Fibroblast of upper back skin (primary cell): ENCODE results near the gene SPECC1.
A peak's percentile ranks its signal among the peaks of the same experiment; 100 is the strongest.
"Not testable (repeated sequence)": the region's sequence is repeated elsewhere in the genome, so short reads cannot be mapped to it uniquely, and the experiment has no call there.

Source experiments
- DNase-seq: peaks from one replicate; pipeline ENCODE4 v3.0.0-alpha.2; 2013

Gene SPECC1

GRCh38 chr17:20097330-20097729, 88.2 kb downstream of the SPECC1 start:
- no peak for DNase-seq

DNA sequence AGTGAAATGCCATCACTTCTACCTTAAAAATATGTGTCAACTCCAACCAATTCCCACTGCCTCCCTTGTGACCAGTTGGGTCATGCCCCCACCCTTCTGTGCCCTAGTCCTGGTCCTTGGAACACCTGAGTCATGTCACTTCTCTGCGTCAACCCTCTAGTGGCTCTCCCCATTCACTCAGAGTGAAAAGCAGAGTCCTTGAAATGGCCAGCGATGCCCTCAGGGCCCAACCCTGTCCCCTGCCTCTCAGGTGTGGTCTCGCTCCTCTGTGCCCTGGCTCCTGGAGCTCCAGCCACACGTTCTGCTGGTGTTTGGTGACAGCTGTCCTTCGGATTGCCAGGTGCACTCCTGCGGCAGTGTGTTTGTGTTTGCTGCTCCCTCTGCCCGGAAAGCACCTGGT, 89.2 kb downstream of the SPECC1 start:
- DNase-seq, result no peak

DNA sequence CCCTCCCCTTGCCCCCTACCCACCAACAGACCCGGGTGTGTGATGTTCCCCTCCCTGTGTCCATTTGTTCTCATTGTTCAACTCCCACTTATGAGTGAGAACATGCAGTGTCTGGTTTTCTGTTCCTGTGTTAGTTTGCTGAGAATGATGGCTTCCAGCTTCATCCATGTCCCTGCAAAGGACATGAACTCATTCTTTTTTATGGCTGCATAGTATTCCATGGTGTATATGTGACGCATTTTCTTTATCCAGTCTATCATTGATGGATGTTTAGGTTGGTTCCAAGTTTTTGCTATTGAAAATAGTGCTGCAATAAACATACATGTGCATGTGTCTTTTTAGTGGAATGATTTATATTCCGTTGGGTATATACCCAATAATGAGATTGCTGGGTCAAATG, 91.6 kb downstream of the SPECC1 start:
- not testable (repeated sequence) for DNase-seq

DNA sequence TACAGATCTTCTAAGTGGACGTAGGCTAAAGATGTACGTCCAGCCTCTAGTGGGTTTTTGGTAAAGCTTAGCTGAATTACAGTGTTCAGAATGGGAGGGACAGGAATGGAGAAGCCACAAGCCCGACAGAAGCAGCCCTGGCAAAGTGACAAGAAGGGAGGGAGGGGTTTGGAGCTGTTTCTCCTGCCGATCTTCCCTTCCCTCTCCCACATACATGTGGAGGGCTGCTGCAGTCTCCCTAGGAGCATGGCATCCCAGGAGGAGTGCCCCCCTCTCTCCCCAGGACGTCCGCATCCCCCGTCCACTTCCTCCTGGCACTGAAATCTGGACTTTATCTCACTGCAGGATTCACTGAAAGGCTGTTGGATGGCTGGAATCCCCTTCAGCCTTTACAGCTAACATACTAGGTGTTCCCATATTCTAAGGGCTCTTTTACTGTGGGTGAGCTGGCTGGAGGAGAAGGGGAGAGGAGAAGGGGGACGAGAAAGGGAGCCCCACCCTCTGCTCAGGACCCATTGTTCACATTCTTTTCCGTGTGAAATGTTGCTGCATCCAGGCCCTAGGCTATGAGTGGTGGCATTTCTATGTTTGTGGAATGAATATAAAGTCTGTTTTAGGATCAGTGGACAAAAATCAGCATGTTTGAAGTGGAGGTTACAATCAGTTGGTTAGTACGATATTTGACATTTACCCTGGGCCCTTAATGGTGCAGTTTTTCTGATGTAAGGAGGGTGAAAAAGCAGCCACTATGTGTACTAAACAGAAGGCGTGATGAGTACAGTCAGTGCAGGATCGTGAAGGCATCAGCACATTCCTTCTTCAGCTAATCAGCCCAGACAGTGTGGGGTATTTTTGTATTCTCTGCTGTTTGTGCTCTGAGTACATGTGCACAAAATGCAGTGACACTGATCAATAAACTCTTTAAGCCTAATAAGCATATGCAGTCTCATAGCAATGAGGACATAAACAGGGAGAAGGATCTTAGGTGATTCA, 94.6 kb downstream of the SPECC1 start:
- DNase-seq, result no peak

GRCh38 chr17:20105539-20106280, 96.6 kb downstream of the SPECC1 start:
- DNase-seq, result no peak

- not testable (repeated sequence) for DNase-seq
Measured at GRCh38 chr17:20106446-20106845, 97.3 kb downstream of the SPECC1 start.

DNA sequence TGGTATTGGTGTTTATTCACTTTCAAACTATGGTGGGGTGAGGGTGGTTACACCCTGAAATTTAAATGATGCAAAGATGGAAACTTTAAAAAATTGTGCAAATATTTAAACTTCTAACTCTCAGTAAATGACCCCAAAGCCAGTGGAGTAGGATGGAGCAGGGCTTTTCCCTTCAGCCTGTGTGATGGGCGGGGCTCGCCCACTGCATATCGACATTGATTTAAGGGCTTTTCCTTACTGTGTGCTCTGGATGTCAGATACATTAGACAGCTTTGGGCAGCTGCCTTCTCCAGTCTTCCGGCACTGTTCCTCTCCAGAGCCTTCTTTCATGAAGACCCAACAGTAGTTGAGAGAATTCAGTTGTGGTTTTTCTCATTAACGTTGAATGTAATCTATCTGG, 99.9 kb downstream of the SPECC1 start:
- DNase-seq, result no peak

GRCh38 chr17:20111538-20111937, 102.4 kb downstream of the SPECC1 start:
- no peak for DNase-seq

- peak; percentile 46 for DNase-seq
Measured at GRCh38 chr17:20114466-20114865, 105.3 kb downstream of the SPECC1 start.

DNA sequence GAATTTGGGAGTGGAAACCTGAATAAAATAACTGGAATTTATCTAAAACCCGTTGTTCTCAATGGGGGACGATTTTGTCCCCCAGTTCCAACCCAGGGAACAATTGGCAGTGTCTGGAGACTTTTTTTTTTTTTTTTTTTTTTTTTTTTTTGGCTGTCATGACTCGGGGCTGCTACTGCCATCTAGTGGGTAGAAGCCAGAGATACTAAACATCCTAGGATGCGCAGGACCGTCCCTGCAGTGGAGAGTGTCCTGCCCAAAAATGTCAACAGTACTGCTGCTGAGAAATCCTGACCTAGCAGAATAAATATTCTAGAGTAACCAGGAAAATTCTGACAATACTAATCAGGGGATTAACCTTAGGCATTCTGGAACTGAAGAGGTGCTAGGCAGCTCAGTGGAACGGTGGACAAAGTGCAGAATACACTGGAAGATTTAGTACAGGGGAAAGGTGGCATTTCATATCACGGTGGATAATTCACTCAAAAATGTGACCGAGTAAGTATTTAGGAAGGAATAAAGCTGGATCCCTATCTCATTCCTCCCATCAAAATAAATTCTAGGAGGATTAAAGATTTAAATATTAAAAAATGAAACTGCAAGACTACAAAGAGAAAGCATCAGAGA, 107.6 kb downstream of the SPECC1 start:
- peak; percentile 48 for DNase-seq

DNA sequence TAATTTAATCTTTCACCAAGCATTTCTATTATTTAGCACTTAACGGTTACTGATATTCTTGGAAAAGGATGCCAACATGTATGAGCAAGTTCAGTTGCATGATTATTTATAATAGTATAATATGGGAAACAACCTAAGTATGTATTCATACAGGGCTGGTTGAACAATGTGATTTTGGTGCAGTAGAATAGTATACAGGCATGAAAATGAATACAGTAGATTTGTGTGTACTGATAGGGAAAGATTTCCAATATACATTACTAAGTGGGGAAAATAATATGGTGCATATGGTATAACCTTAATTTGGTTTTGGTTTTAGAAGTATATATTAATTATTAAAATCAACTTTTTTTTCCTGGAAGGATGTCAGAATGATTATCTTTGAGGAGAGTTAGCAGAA, 109.1 kb downstream of the SPECC1 start:
- no peak for DNase-seq

- DNase-seq, result no peak
Measured at GRCh38 chr17:20120836-20121235, 111.7 kb downstream of the SPECC1 start.

DNA sequence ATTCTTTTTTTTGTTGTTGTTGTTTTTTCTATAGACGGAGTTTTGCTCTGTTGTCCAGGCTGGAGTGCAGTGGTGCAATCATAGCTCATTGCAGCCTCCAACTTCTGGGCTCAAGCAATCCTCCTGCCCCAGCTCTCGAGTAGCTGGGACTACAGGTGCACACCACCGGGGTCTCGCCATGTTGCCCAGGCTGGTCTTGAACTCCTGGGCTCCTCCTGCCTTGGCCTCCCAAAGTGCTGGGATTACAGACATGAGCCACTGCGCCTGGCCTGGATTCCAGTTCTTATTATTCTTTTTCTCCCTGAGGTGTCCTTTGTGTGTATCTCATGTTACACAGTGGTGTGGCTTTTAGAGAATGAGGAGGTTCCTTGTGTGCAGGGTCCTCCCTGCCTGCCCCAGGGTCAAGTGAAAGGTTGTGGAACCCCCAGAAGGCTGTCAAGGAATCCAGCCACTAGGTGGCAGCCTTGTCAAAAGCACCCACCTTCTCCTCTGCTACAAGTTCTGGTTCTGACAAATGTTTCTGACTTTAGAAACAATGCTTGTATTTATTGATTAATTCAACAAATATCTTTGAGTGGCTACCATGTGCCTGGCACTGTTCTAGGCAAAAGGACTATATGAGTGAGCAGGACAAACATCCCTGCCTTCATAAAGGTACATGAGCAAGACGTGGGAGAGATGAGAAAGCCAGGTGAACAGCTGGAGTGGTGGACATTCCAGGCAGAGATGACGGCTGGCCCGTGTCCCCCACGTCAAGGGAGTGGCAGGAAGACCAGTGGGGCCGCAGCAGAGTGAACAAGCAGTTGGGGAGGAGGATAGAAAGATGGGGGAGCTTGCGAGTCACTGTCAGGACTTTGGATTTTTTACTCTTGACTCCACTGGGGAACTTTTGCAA, 112.4 kb downstream of the SPECC1 start:
- DNase-seq, result peak; percentile 49

DNA sequence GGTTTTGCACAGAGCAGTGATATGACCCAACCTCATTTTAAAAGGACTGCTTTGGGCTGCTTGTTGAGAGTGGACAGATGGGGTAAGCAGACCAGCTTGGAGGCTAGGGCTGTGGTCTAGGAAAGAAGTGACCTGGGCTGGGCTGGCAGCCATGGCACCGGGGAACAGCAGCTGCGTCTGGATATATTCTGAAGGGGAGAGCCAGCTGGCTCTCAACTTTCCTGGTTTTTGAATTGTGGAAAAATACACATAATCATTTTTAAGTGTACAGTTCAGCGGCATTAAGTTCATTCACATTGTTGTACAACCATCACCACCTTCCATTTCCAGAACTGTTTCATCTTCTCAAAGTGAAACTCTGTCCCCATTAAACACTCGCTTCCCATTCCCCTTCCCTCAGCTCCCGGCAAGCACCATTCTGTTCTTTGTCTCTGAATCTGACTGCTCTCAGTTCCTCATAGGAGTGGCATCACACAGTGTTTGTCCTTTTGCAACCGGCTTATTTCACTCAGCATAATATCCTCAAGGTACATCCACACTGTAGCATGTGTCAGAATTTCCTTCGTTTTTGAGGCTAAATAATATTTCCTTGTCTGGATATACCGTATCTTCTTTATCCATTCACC, 113.2 kb downstream of the SPECC1 start:
- no peak for DNase-seq

GRCh38 chr17:20123209-20123608, 114.0 kb downstream of the SPECC1 start:
- DNase-seq, result no peak

DNA sequence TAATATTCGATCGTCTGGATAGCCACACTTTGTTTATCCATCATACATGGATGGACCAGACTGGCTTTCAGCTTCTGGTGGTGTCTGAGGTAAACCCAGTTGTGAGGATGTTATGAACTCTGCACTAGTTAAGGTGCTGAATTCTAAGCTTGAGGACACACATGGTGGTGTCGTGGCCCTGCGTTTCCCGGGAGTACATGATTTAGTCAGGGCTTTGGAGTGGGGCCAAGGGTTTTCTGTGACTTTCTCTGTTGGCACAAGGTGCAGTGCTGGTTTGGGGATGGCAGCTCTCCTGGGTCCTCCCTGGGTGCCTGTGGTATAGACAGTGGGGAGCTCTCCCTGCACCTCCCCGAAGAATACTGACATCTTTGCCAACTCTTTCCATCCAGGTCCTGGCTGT, 116.6 kb downstream of the SPECC1 start:
- DNase-seq, result no peak

DNA sequence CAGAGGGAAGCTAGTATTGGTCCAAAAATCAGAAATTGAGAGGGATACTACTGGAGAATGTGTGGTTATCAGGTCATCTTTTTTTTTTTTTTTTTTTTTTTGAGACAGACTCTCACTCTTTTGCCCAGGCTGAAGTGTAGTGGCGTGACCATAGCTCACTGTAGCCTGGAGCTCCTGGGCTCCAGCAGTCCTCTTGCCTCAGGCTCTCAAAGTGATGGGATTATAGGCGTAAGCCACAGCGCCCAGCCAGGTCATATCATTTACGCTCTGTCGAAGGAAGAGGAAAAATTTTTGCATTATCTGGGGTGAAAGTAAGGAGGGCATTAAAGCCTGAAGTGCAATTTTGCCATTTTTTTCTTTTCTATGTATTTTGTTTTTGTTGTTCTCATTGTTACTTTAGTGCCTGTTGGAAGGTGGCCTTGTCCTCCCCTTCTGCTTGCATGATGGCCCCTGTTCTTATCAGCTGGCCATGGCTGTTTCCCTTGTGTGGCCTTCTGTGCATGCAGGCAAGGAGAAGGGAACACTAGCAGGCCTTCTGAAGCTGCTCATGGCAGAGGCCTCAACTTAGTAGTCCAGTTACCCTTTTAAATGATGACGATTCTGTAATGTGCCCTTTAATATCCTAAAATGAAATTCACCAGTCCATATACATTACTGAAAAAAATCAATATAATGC, 118.3 kb downstream of the SPECC1 start:
- DNase-seq, result no peak

- DNase-seq, result peak; percentile 21
Measured at GRCh38 chr17:20128036-20128667, 119.0 kb downstream of the SPECC1 start.

DNA sequence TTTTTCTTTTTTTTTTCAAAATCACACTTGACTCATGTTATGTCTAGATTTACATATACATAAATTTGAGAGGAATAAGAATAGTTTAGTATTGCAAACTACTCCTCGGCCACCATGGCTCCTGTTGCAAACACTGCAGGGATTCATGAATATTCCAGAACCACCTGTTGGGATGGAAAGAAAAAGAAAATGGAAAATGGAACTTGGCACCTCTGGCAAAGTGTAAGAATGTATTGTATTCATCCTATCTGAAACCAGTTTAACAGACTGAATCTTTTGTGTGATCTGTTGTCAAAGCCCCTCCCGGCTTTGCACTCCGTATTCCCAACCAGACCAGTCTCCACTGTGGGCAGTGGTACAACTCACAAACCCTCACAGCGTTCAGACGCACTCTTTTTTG, 124.4 kb downstream of the SPECC1 start:
- DNase-seq, result no peak

DNA sequence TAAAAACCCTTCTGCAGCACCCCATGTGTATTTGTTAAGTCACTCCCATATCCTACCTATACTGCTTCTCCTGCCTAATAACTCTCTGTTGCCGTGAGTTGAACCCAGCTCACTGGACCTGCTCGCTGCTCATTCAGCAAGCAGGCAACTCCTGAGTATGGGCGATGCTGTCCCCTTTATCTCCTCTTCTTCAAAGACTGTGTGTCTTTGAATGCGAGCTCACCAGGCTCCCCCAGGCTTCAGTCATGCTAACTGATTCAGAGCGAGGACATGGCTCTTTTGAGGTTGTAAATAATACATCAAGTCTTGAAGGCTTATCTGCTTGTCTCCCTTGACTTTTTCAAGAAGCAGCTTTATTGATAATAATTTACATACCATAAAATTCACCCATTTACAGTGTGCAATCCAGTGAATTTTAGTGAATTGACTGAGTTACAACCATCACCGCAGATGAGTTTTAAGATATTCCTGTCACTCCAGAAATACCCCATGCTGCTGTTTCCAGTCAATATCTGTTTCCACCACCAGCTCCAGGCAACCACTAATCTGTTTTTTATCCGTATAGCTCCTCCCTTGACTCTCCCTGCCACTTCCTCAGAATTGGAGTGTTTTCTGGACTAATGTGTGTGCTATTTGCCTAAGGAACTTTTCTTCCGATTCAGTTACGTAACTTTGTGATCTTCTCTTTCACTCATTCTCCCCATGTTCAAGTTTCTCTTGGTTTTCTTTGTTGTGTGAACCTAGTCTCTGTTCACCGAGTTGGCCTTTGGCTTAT, 132.2 kb downstream of the SPECC1 start:
- DNase-seq, result no peak
